CD4-positive, CD25-positive, alpha-beta regulatory T cell (primary cell): ENCODE measurements around the gene NELL2. TPM values are rescaled to one million over a fixed set of nuclear protein-coding genes. Genes with fewer than 3 reads are reported as not detected.

Experiments used
- ATAC-seq, 2 donors: fragments of 150-1000 bp; cut with Tn5 transposase; one replicate each; pipeline ENCODE4 v1.10.0; 2021; ENCODE audit warnings: low read depth in 2 of 2, moderate number of reproducible peaks in 2 of 2, moderate library complexity in 1 of 2
- DNase-seq, 3 donors: peaks; one replicate each; pipeline versions ENCODE4 v3.0.0 to v3.0.0-alpha.2; 2012 to 2022; ENCODE audit warnings: mixed read lengths in 1 of 3
- H3K27ac ChIP-seq: one replicate; pipeline ENCODE4 v1.7.0; 2013; ENCODE audit warnings: mild to moderate bottlenecking, low read length; ENCODE audit not compliant: insufficient read depth, poor library complexity, severe bottlenecking
- H3K27me3 ChIP-seq: one replicate; pipeline ENCODE4 v1.7.0; 2013; ENCODE audit warnings: low read length; ENCODE audit not compliant: control insufficient read depth, insufficient read depth
- H3K36me3 ChIP-seq: one replicate; pipeline ENCODE4 v1.7.0; 2013; ENCODE audit warnings: mild to moderate bottlenecking, low read length, moderate library complexity; ENCODE audit not compliant: control insufficient read depth, insufficient read depth
- H3K4me1 ChIP-seq: 2 replicates; pipeline ENCODE4 v1.7.0; 2013; ENCODE audit warnings: mild to moderate bottlenecking, low read length; ENCODE audit not compliant: insufficient read depth, control insufficient read depth, poor library complexity, severe bottlenecking
- H3K4me3 ChIP-seq: one replicate; pipeline ENCODE4 v1.7.0; 2013; ENCODE audit warnings: low read depth, mild to moderate bottlenecking, low read length, moderate library complexity
- H3K9me3 ChIP-seq, 2 experiments: 1 replicate in 1 of 2; 2 replicates in 1 of 2; pipeline ENCODE4 v1.7.0; 2013; ENCODE audit warnings: low read length in 2 of 2, mild to moderate bottlenecking in 1 of 2, moderate library complexity in 1 of 2; ENCODE audit not compliant: control insufficient read depth in 2 of 2
- H3K27ac Mint-ChIP-seq, 3 donors: one replicate each; pipeline ENCODE4 v1.8.0; 2020 to 2022; ENCODE audit warnings: mild to moderate bottlenecking in 3 of 3, mixed read lengths in 3 of 3, moderate library complexity in 2 of 3
- H3K27me3 Mint-ChIP-seq: one replicate; pipeline ENCODE4 v1.8.0; 2022; ENCODE audit warnings: mild to moderate bottlenecking, mixed read lengths
- H3K36me3 Mint-ChIP-seq: one replicate; pipeline ENCODE4 v1.8.0; 2020; ENCODE audit warnings: mixed read lengths
- H3K4me1 Mint-ChIP-seq, 4 donors: one replicate each; pipeline ENCODE4 v1.8.0; 2020 to 2022; ENCODE audit warnings: mixed read lengths in 4 of 4, mild to moderate bottlenecking in 1 of 4
- H3K4me3 Mint-ChIP-seq, 4 donors: one replicate each; pipeline ENCODE4 v1.8.0; 2020 to 2022; ENCODE audit warnings: mild to moderate bottlenecking in 4 of 4, mixed read lengths in 4 of 4, moderate library complexity in 3 of 4
- H3K9me3 Mint-ChIP-seq, 7 donors: one replicate each; pipeline ENCODE4 v1.8.0; 2020 to 2022; ENCODE audit warnings: mixed read lengths in 7 of 7, mild to moderate bottlenecking in 3 of 7, moderate library complexity in 2 of 7
- polyA plus RNA-seq, 4 donors: library from polyadenylated mRNA; unstranded; fragments of 300-500 nt; fragmentation: Illumina TruSeq; gene quantifications; one replicate each; pipeline ENCODE4 v1.2.3, GENCODE V29; 2021
- total RNA-seq: library from RNA; stranded (reverse); gene quantifications from one replicate; pipeline ENCODE4 v1.2.3, GENCODE V29; 2022

The NELL2 gene
- total and polyA plus RNA-seq, 5 donors from 2014 or later = 1.2 to 11.9 (median 4.4) TPM

GRCh38 chr12:44628180-44628579, 247.9 kb downstream of the NELL2 start:
- Histone ChIP-seq H3K27ac (no peak overlapping the region), H3K36me3 (no peaks in the 10 kb centered on the region), H3K4me1 (no peaks in the 10 kb centered on the region), H3K27me3 (no peaks in the 10 kb centered on the region), H3K4me3 (no peak overlapping the region), H3K9me3 (no peaks in the 10 kb centered on the region)
- Mint-ChIP-seq H3K4me1 (no peaks in the 10 kb centered on the region), H3K27ac (no peak overlapping the region), H3K36me3 (no peaks in the 10 kb centered on the region), H3K9me3 (peaks cover 0 to 3% (median 0%) of the 10 kb centered on the region in 7 donors), H3K27me3 (peaks cover 4% of the 10 kb centered on the region), H3K4me3 (no peak overlapping the region)
- ATAC-seq = no peak
- no peak for DNase-seq

GRCh38 chr12:44627387-44628166, 248.5 kb downstream of the NELL2 start:
- Mint-ChIP-seq H3K4me1 (no peaks in the 10 kb centered on the region), H3K4me3 (no peak overlapping the region), H3K27me3 (peaks cover 5% of the 10 kb centered on the region), H3K9me3 (peaks cover 0 to 3% (median 0%) of the 10 kb centered on the region in 7 donors), H3K27ac (no peak overlapping the region), H3K36me3 (no peaks in the 10 kb centered on the region)
- no peaks in the 10 kb centered on the region for H3K4me1 ChIP-seq
- H3K27ac ChIP-seq = no peak overlapping the region
- H3K9me3 ChIP-seq = no peaks in the 10 kb centered on the region
- DNase-seq (no peak), ATAC-seq (no peak)
- H3K4me3 ChIP-seq = no peak overlapping the region
- no peaks in the 10 kb centered on the region for H3K27me3 ChIP-seq
- no peaks in the 10 kb centered on the region for H3K36me3 ChIP-seq

GRCh38 chr12:44626883-44627282, 249.2 kb downstream of the NELL2 start:
- H3K9me3 Mint-ChIP-seq = peaks cover 0 to 3% (median 0%) of the 10 kb centered on the region in 7 donors

GRCh38 chr12:44618946-44619345, 257.2 kb downstream of the NELL2 start:
- no peaks in the 10 kb centered on the region for H3K27me3 ChIP-seq
- no peak overlapping the region for H3K4me3 ChIP-seq
- H3K36me3 ChIP-seq = no peaks in the 10 kb centered on the region
- H3K4me1 ChIP-seq = no peaks in the 10 kb centered on the region
- no peaks in the 10 kb centered on the region for H3K36me3 Mint-ChIP-seq
- H3K9me3 ChIP-seq = no peaks in the 10 kb centered on the region
- no peak overlapping the region for H3K27ac Mint-ChIP-seq
- no peak overlapping the region for H3K4me3 Mint-ChIP-seq
- ATAC-seq (no peak), DNase-seq (no peak)
- H3K4me1 Mint-ChIP-seq = no peaks in the 10 kb centered on the region
- no peak overlapping the region for H3K27ac ChIP-seq
- H3K9me3 Mint-ChIP-seq = peaks cover 0 to 2% (median 0%) of the 10 kb centered on the region in 7 donors
- peaks cover 5% of the 10 kb centered on the region for H3K27me3 Mint-ChIP-seq

More at GRCh38 chr12:44626883-44627282, 249.2 kb downstream of the NELL2 start:
- Histone ChIP-seq H3K4me3 (no peak overlapping the region), H3K9me3 (no peaks in the 10 kb centered on the region), H3K4me1 (no peaks in the 10 kb centered on the region), H3K36me3 (no peaks in the 10 kb centered on the region), H3K27me3 (no peaks in the 10 kb centered on the region), H3K27ac (no peak overlapping the region)
- Mint-ChIP-seq H3K36me3 (no peaks in the 10 kb centered on the region), H3K4me3 (no peak overlapping the region), H3K27me3 (peaks cover 9% of the 10 kb centered on the region), H3K27ac (no peak overlapping the region), H3K4me1 (no peaks in the 10 kb centered on the region)
- no peak for DNase-seq
- ATAC-seq = no peak

- Histone ChIP-seq H3K4me3 (no peak overlapping the region), H3K36me3 (no peaks in the 10 kb centered on the region), H3K4me1 (no peaks in the 10 kb centered on the region), H3K27me3 (no peaks in the 10 kb centered on the region), H3K27ac (no peak overlapping the region), H3K9me3 (no peaks in the 10 kb centered on the region)
- Mint-ChIP-seq H3K27me3 (no peaks in the 10 kb centered on the region), H3K4me1 (no peaks in the 10 kb centered on the region), H3K36me3 (no peaks in the 10 kb centered on the region), H3K27ac (no peak overlapping the region), H3K9me3 (peaks cover 0 to 1% (median 0%) of the 10 kb centered on the region in 7 donors), H3K4me3 (no peak overlapping the region)
- ATAC-seq (no peak), DNase-seq (no peak)
These were observed 259.7 kb downstream of the NELL2 start for GRCh38 chr12:44616402-44616801.

- H3K27me3 ChIP-seq = no peaks in the 10 kb centered on the region
- Mint-ChIP-seq H3K9me3 (peaks cover 0 to 2% (median 0%) of the 10 kb centered on the region in 7 donors), H3K27me3 (no peaks in the 10 kb centered on the region), H3K27ac (no peak overlapping the region), H3K4me3 (no peak overlapping the region), H3K36me3 (no peaks in the 10 kb centered on the region), H3K4me1 (no peaks in the 10 kb centered on the region)
- H3K27ac ChIP-seq = no peak overlapping the region
- H3K36me3 ChIP-seq = no peaks in the 10 kb centered on the region
- H3K9me3 ChIP-seq = no peaks in the 10 kb centered on the region
- ATAC-seq (no peak), DNase-seq (no peak)
- H3K4me1 ChIP-seq = no peaks in the 10 kb centered on the region
- no peak overlapping the region for H3K4me3 ChIP-seq
These were observed 264.6 kb downstream of the NELL2 start for GRCh38 chr12:44611538-44611937.

GRCh38 chr12:44603701-44604100, 272.4 kb downstream of the NELL2 start:
- ATAC-seq = no peak
- Histone ChIP-seq H3K9me3 (no peaks in the 10 kb centered on the region), H3K27ac (no peak overlapping the region), H3K36me3 (no peaks in the 10 kb centered on the region), H3K4me1 (no peaks in the 10 kb centered on the region), H3K4me3 (no peak overlapping the region), H3K27me3 (no peaks in the 10 kb centered on the region)
- Mint-ChIP-seq H3K4me3 (no peak overlapping the region), H3K27me3 (no peaks in the 10 kb centered on the region), H3K9me3 (peaks cover 0 to 1% (median 0%) of the 10 kb centered on the region in 7 donors), H3K27ac (no peak overlapping the region), H3K36me3 (no peaks in the 10 kb centered on the region), H3K4me1 (no peaks in the 10 kb centered on the region)
- DNase-seq = no peak

GRCh38 chr12:44592626-44593025, 283.5 kb downstream of the NELL2 start:
- no peak overlapping the region for H3K4me3 Mint-ChIP-seq
- H3K9me3 Mint-ChIP-seq = peaks cover 0 to 3% (median 0%) of the 10 kb centered on the region in 7 donors
- DNase-seq (no peak), ATAC-seq (no peak)
- Histone ChIP-seq H3K36me3 (no peaks in the 10 kb centered on the region), H3K27me3 (no peaks in the 10 kb centered on the region), H3K27ac (no peak overlapping the region), H3K9me3 (no peaks in the 10 kb centered on the region), H3K4me1 (no peaks in the 10 kb centered on the region), H3K4me3 (no peak overlapping the region)
- no peaks in the 10 kb centered on the region for H3K27me3 Mint-ChIP-seq
- peaks cover 0 to 4% (median 0%) of the 10 kb centered on the region in 4 donors for H3K4me1 Mint-ChIP-seq
- H3K36me3 Mint-ChIP-seq = no peaks in the 10 kb centered on the region
- no peak overlapping the region for H3K27ac Mint-ChIP-seq
